Loucy (cell line): ENCODE data around the gene KIDINS220.

Experiments
- CTCF ChIP-seq: fragments of 200-600 bp; sonication (generic); conservative IDR thresholded peaks from 2 replicates; pipeline ENCODE4 v1.5.1; 2014; ENCODE audit warnings: mild to moderate bottlenecking, antibody characterized with exemption, low read length
- EZH2phosphoT487 ChIP-seq: fragments of 200-600 bp; IDR thresholded peaks from 2 replicates; pipeline ENCODE4 v1.6.1; 2018; ENCODE audit warnings: antibody characterized with exemption, mild to moderate bottlenecking, moderate library complexity, borderline replicate concordance

- no peak for TF ChIP-seq CTCF
- no peak for TF ChIP-seq EZH2phosphoT487
Observed at GRCh38 chr2:8833853-8834252, 3.6 kb downstream of the KIDINS220 start.
